Measurements from ENCODE around the gene ZDHHC11.
"Not testable (repeated sequence)": the region's sequence is repeated elsewhere in the genome, so short reads cannot be mapped to it uniquely, and the experiment has no call there.

ZDHHC11 gene

DNA sequence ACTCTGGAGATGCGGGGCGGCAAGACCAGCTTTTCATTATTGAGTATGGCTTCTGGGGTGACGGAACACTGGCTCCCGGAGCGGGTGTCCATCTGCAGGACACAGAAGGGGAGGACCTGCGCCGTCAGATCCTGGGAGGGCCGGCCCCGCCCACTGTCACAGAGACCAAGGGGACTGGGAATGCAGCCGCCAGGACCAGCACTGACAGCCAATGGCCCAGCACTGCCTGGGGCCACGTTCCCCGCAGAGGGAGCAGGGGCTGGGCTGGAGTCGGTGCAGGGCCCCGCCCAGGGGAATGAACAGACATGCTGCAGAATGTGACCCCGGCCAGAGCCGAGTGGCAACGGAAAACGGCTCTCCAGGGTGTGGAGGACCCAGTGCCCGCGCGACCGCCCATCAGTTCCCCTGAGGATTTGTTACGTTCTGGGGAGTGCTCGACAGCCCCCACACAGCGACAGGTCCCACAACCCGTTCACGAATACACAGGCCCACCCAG lies at the start of gene ZDHHC11:
Gene ZDHHC11 (minus strand): TSS at position 476 of the 496 bp plus-strand sequence. CDS start 384 bp downstream, at position 92.
- no peak for DNase-seq

- no peak for DNase-seq
Observed at GRCh38 chr5:893711-894110, 42.9 kb upstream of the ZDHHC11 start.

DNA sequence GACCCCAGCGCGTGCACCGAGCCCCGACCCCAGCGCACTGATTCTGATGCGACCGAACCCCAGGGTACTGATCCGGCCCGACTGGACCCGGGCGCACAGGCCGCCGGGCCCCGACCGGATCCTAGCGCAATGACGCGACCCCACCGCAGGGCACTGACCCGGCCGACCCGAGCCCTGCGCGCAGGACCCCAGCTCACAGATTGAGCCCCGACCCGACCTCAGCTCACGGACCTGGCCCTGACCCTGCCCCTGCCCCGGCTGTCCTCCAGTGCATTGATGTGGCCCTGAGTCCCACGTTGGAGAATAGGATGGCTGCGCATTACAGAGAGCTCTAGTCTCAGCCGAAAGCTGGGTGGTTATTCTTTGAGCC lies 42.3 kb upstream of the ZDHHC11 start:
- DNase-seq, result no peak

DNA sequence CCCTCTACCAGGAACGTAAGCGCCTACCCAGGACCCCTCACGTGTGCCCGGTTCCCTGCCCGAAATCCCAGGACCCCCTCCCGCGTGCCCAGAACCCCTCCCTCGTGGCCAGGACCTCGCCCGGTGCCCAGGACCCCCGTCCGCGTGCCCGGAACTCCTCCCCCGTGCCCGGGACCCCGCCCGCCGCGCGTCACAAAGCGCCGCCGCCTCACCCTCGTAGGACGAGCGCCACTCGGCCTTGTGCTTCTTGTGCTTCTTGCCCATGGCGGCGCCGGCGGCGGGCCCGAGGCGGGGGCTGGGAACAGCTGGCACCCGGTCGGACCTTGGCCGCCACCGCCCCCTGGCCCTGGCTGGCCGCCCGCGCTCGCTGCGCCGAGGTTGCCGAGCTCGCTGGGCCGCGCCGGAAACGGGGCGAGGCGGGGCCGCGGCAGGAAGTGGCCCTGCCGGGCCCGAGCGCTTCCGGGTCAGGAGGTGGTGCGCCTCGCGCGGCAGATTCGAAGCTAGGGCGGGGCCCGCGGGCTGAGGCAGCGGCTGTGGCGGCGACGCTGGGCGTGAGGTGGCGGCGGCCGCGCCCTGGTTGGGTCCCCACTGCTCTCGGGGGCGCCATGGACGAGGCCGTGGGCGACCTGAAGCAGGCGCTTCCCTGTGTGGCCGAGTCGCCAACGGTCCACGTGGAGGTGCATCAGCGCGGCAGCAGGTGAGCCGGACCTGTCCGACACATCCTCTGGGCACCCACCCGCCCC lies 41.8 kb upstream of the ZDHHC11 start, which contains the start of the genes BRD9 and TRIP13:
Gene BRD9 (minus strand): TSS at position 408 of the 743 bp plus-strand sequence. CDS start 144 bp downstream, at position 264.
Gene TRIP13 (plus strand): TSS at position 491 of the 743 bp plus-strand sequence. CDS start 115 bp downstream, at position 606.
- peak; percentile 82 for DNase-seq

GRCh38 chr5:891837-892393 lies 41.1 kb upstream of the ZDHHC11 start:
- no peak for DNase-seq

- DNase-seq, result no peak
Observed at GRCh38 chr5:891117-891836, 40.5 kb upstream of the ZDHHC11 start.

GRCh38 chr5:889075-889710 lies 38.4 kb upstream of the ZDHHC11 start:
- no peak for DNase-seq

- no peak for DNase-seq
Observed at GRCh38 chr5:888638-889035, 37.9 kb upstream of the ZDHHC11 start.

DNA sequence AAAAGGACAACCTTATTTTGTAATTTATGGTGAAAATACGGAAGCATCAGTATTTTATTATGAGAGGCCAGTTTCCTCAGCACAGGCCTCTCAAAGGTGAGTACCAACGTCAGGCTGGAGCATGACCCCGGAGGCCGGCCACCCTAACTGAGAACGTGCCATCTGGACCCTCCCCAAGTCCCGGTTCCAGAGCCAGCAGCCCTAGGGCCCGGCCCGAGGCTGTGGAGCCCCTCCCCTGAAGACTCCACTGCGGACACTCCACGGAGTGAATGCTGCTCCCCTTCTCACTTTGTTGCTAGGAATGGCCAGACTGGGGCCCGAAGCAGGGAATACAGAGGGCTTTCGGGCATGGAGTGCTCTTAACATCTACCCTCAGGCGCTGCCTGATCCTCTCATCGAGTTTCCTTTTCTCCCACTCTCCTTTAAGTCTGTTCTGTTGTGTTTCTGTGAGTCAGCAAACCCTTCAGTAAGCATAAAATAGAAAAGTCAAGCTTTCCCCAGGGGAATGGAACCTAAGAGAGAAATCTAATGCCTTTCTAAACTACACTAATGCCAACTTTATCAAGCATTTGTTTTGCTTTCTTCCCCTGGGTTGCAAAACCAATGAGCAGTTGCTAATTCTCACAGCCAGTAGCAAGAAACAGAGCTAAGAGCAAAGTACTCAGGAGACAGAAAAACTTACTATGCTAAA lies 37.3 kb upstream of the ZDHHC11 start:
- DNase-seq, result no peak

DNA sequence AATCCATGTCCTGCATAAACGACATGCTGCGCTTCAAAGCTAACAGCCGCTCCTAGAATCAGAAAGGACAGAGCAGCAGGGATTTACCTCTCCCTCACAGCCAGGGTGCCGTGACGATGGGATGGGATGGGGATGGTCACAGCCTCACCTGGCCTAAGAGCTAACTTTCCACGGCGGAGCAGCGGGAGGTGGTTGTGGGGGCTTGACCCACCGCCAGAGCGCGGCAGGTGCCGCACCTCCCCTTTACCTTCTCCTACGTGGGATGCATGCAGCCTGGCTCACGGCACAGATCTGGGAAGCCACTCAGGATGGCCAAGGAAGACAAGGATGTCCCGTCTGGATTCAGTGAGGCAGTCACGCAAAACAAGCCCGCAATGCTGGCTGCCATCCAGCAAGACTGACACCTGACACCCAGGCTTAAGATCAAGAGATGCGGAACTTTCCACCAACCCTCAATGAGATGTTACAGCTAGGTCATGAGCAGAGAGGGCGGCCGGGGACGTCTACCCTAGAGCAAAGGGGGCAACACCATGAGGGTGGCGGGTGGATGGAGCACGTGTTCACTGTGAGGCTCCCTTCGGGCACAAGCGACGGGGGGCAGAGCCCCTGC lies 36.0 kb upstream of the ZDHHC11 start:
- no peak for DNase-seq

DNA sequence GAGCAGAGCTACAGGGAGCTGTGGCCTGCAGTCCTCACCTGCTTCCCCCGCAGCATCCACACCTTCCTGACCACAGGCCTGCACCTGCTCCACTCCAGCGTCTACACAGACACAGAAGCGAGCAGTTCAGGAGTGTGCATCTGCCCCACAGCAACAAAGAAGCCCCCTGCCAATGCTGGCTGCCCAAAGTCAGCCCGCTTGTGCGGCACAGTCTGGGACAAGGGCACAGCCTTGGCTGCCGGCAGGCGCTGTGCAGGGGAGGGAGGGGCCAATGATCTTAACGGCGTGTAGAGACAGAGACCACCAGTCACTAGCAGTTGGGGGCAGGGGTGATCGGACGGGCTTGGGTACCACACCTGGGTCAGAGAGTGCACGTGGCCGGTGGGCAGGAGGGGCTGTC lies 35.2 kb upstream of the ZDHHC11 start:
- no peak for DNase-seq

DNA sequence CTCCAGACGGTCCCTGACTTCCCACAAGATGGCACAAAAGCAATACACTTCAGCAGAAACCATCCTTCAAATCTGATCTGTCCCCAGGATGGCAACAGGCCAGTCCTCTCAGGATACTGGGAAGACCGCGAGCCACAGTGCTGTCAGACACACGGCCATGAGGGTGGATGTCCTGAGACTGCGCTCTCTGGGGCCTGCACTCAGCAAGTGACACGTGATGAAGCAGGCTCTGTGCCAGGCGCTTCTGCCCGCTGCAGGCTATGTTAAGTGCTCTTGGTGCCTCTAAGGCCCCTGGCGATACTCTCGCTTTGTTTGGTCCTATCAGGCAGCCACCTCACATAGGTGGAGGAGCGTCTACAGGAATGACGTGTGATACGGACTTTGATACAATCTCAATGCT lies 34.7 kb upstream of the ZDHHC11 start:
- DNase-seq, result no peak

GRCh38 chr5:885127-885442 lies 34.3 kb upstream of the ZDHHC11 start:
- no peak for DNase-seq

DNA sequence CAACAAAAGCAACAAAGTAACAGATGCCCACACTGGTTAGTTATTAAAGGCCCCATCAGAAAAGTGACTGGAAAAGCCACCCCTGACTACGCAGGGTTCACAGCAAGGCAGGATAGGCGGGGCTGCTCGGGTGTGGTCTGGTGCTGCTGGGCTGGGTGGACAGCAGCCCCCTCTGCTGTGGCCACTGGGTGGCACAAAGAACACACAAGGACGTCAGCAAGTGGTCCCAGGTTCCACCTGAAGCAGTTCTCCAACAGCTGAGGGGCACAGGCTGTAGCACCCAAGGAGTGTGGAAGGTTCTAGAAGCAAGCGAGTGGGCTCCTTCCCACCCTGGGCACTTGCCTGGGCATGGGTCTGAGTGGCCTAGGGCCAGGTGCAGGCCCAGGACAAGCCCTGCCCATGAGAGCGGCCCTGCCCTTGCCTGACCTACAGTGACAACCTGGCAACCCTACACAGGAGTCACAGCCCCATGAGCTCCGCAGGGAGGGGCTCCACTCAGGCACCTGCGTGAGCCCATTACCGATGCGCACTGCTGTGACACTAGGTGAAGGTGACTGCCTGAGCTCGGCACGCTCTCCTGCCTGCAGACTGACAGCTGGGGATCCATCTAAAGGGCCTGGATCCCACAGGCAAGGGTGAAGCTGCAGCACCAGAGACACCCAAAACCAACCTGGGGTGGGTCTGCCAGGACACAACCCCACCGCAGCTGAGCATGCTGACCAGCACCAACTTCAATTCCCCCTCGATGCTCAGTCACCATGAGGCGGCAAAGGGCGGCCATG lies 33.8 kb upstream of the ZDHHC11 start:
- no peak for DNase-seq

- DNase-seq, result no peak
Observed at GRCh38 chr5:883475-884181, 32.8 kb upstream of the ZDHHC11 start.

DNA sequence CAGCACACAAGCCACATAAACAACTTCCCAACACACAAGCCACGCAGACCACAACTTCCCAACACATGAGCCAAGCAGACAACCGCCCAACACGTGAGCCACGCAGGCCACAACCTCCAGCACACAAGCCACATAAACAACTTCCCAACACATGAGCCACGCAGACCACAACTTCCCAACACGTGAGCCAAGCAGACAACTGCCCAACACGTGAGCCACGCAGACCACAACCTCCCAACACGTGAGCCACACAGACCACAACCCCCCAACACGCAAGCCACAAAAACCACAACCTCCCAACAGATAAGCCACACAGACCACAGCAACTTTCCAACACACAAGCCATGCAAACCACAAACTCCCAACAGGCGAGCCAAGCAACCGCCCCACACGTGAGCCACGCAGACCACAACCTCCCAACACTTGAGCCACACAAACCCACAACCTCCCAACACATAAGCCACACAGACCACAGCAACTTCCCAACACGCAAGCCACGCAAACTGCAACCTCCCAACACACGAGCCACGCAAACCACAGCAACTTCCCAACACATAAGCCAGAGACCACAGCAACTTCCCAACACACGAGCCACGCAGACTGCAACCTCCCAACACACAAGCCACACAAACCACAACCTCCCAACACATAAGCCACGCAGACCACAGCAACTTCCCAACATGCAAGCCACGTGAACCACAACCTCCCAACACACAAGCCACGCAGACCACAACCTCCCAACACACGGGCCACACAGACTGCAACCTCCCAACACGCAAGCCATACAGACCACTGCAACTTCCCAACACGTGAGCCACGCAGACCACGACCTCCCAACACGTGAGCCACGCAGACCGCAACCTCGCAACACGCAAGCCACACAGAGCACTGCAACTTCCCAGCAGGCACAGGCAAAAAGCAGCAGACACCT lies 31.7 kb upstream of the ZDHHC11 start:
- DNase-seq, result no peak

DNA sequence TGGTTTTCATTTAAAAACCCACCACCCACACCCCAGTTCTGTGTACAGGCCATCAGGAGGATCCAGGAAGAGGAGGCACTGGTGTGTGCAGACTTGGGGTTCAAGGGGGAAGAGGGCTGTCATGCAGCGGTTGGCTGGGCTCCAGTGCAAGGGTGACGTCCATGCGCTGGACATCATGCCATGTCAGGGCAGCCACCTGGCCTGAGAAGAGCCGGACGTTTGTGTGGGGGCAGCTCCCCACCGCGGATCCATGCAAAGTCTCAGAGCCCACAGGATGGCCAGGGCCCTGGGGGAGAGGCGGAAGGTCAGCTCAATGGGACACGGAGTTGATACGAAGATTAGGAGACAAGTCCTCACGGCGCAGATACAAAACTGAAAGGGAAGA lies 30.8 kb upstream of the ZDHHC11 start:
- no peak for DNase-seq

- no peak for DNase-seq
Observed at GRCh38 chr5:880816-881550, 30.2 kb upstream of the ZDHHC11 start.

DNA sequence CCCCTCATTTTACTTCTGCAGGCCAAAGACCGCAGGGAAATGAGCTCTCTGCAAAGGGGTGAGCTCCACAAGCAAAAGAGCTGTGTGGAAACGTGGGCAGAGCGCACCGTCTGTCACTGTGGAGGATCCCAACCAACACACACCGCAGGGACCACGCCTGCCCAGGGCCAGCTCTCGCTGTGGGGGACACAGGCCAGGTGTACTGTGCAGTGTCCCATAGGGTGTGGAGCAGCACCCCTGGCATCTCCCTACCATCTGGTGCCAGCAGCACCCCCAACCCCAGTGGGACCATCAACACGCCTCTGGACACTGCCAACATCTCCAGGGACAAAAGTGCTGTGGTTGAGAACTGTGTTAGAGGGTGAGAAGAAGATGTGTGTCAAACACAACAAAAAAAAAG lies 27.9 kb upstream of the ZDHHC11 start:
- not testable (repeated sequence) for DNase-seq
